NB4 (cell line): ENCODE measurements around the gene TTYH1.

Source experiments
- POLR2A ChIP-seq: IDR thresholded peaks from 2 replicates; pipeline ENCODE4 v1.6.1; 2011; ENCODE audit warnings: mild to moderate bottlenecking; ENCODE audit not compliant: insufficient read length; ENCODE audit errors: extremely low read depth
- TF ChIP-seq, protein P1 (sequence below): IDR thresholded peaks from one replicate; pipeline ENCODE4 v1.5.1; 2012; ENCODE audit warnings: low read depth, low read length

DNA sequence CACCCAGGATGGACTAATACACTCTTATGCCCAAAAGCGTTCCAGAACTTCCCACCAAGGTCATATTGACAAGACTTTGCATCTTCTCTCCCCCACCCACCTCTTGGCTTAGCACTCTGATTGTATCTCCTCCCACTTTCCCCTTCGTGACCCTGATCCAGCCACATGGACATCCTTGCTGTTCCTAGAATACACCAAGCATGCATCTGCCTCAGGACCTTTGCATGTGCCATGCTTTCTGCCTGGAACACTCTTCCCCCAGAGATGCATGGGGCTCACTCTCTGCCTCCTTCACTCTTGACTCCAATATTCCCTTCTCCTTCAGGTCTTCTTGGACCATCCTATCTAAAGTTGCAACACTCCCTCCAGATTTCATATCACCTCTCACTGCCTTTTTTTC is 34.4 kb upstream of the TTYH1 start:
- no peak for TF ChIP-seq POLR2A
- TF ChIP-seq, protein P1, sequence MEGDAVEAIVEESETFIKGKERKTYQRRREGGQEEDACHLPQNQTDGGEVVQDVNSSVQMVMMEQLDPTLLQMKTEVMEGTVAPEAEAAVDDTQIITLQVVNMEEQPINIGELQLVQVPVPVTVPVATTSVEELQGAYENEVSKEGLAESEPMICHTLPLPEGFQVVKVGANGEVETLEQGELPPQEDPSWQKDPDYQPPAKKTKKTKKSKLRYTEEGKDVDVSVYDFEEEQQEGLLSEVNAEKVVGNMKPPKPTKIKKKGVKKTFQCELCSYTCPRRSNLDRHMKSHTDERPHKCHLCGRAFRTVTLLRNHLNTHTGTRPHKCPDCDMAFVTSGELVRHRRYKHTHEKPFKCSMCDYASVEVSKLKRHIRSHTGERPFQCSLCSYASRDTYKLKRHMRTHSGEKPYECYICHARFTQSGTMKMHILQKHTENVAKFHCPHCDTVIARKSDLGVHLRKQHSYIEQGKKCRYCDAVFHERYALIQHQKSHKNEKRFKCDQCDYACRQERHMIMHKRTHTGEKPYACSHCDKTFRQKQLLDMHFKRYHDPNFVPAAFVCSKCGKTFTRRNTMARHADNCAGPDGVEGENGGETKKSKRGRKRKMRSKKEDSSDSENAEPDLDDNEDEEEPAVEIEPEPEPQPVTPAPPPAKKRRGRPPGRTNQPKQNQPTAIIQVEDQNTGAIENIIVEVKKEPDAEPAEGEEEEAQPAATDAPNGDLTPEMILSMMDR, result no peak
